ENCODE measurements around the gene TMEFF1. TPM values are rescaled to one million over a fixed set of nuclear protein-coding genes. Genes with fewer than 3 reads are reported as not detected.

Gene TMEFF1
- total and polyA plus RNA-seq, 7 donors: 0.16 to 6.1 (median 0.68) TPM; not detected in 4

GRCh38 chr9:100457517-100457916 lies 15.4 kb upstream of the TMEFF1 start:
- no peaks in the 10 kb centered on the region for H3K9me3 ChIP-seq
- H3K4me3 ChIP-seq: no peak overlapping the region
- intact Hi-C loops (cut with DNase I): no loop called here
- no peaks in the 10 kb centered on the region for H3K4me1 ChIP-seq
- H3K36me3 ChIP-seq: peaks cover 3 to 10% (median 9%) of the 10 kb centered on the region in 4 donors
- no peak for TF ChIP-seq POLR2A (IDR thresholded peaks at IDR 0.05)
- no peaks in the 10 kb centered on the region for H3K27me3 ChIP-seq
- no peak overlapping the region for H3K27ac ChIP-seq
- DNase-seq: no peak
- WGBS, 2 donors: 98 to 100% methylated on average over 1 of the region's 1 CpG

- Histone ChIP-seq H3K36me3 (no peaks in the 10 kb centered on the region), H3K9me3 (no peaks in the 10 kb centered on the region), H3K27me3 (no peaks in the 10 kb centered on the region), H3K4me3 (no peak overlapping the region), H3K27ac (no peak overlapping the region), H3K4me1 (no peaks in the 10 kb centered on the region)
- 73 to 75% methylated on average over 2 of the region's 2 CpGs for WGBS, 2 donors
- DNase-seq: no peak
- no peak for TF ChIP-seq EP300 (IDR thresholded peaks at IDR 0.05)
- intact Hi-C loops (cut with DNase I): no loop called here
Measured at GRCh38 chr9:100459963-100460362, 13.0 kb upstream of the TMEFF1 start.

GRCh38 chr9:100465274-100465673 lies 7.7 kb upstream of the TMEFF1 start:
- H3K36me3 ChIP-seq: no peaks in the 10 kb centered on the region
- H3K4me1 ChIP-seq: peaks cover 0 to 5% (median 0%) of the 10 kb centered on the region in 4 donors
- intact Hi-C loops (cut with DNase I): no loop called here
- no peak overlapping the region for H3K4me3 ChIP-seq
- TF ChIP-seq POLR2A (IDR thresholded peaks at IDR 0.05): no peak
- no peak for TF ChIP-seq CTCF (IDR thresholded peaks at IDR 0.05)
- TF ChIP-seq POLR2AphosphoS5 (IDR thresholded peaks at IDR 0.05): no peak
- TF ChIP-seq EP300 (IDR thresholded peaks at IDR 0.05): no peak
- no peak overlapping the region for H3K27ac ChIP-seq
- no peaks in the 10 kb centered on the region for H3K27me3 ChIP-seq
- 77 to 79% methylated on average over 2 of the region's 2 CpGs for WGBS, 2 donors
- no peak for DNase-seq
- no peaks in the 10 kb centered on the region for H3K9me3 ChIP-seq

- 90 to 94% methylated on average over 1 of the region's 1 CpG for WGBS, 2 donors
- Histone ChIP-seq H3K27ac (no peak overlapping the region), H3K4me1 (peaks cover 0 to 5% (median 0%) of the 10 kb centered on the region in 4 donors), H3K36me3 (no peaks in the 10 kb centered on the region), H3K4me3 (no peak overlapping the region), H3K27me3 (no peaks in the 10 kb centered on the region), H3K9me3 (no peaks in the 10 kb centered on the region)
- intact Hi-C loops (cut with DNase I): no loop called here
- TF ChIP-seq CTCF (IDR thresholded peaks at IDR 0.05) (no peak), EP300 (IDR thresholded peaks at IDR 0.05) (no peak), POLR2AphosphoS5 (IDR thresholded peaks at IDR 0.05) (no peak), POLR2A (IDR thresholded peaks at IDR 0.05) (no peak)
- DNase-seq: no peak
Measured at GRCh38 chr9:100465761-100466160, 7.2 kb upstream of the TMEFF1 start.

- no peak overlapping the region for H3K4me3 ChIP-seq
- H3K36me3 ChIP-seq: no peaks in the 10 kb centered on the region
- intact Hi-C loops (cut with DNase I): no loop called here
- DNase-seq: no peak
- WGBS, 2 donors: 98% methylated on average over 2 of the region's 2 CpGs
- no peak for TF ChIP-seq POLR2A (IDR thresholded peaks at IDR 0.05)
- TF ChIP-seq POLR2AphosphoS5 (IDR thresholded peaks at IDR 0.05): no peak
- no peak for TF ChIP-seq CTCF (IDR thresholded peaks at IDR 0.05)
- no peak for TF ChIP-seq EP300 (IDR thresholded peaks at IDR 0.05)
- no peak overlapping the region for H3K27ac ChIP-seq
- peaks cover 0 to 5% (median 0%) of the 10 kb centered on the region in 4 donors for H3K4me1 ChIP-seq
- H3K9me3 ChIP-seq: no peaks in the 10 kb centered on the region
- H3K27me3 ChIP-seq: no peaks in the 10 kb centered on the region
Measured at GRCh38 chr9:100466171-100466828, 6.6 kb upstream of the TMEFF1 start.

GRCh38 chr9:100466829-100467221 lies 6.1 kb upstream of the TMEFF1 start:
- Histone ChIP-seq H3K27ac (no peak overlapping the region), H3K4me1 (peaks cover 0 to 5% (median 0%) of the 10 kb centered on the region in 4 donors), H3K9me3 (no peaks in the 10 kb centered on the region), H3K4me3 (no peak overlapping the region), H3K27me3 (no peaks in the 10 kb centered on the region), H3K36me3 (no peaks in the 10 kb centered on the region)
- intact Hi-C loops (cut with DNase I): no loop called here
- no peak for DNase-seq
- no peak for TF ChIP-seq POLR2A (IDR thresholded peaks at IDR 0.05)
- TF ChIP-seq CTCF (IDR thresholded peaks at IDR 0.05): no peak
- TF ChIP-seq POLR2AphosphoS5 (IDR thresholded peaks at IDR 0.05): no peak
- no peak for TF ChIP-seq EP300 (IDR thresholded peaks at IDR 0.05)
- 16 to 68% methylated on average over 1 of the region's 1 CpG for WGBS, 2 donors

Measured in sigmoid colon (tissue), 7 donors.